H9 (cell line): ENCODE results near the gene RBM18. TPM values are rescaled to one million over a fixed set of nuclear protein-coding genes. Genes with fewer than 3 reads are reported as not detected.
A peak's percentile ranks its signal among the peaks of the same experiment; 100 is the strongest.

Experiments
- DNase-seq: peaks from one replicate; pipeline ENCODE4 v3.0.0-alpha.2; 2017
- H2AFZ ChIP-seq: one replicate; pipeline ENCODE4 v1.6.1; 2013; ENCODE audit warnings: mild to moderate bottlenecking, low read length, control low read depth, moderate library complexity
- H2AK5ac ChIP-seq: 2 replicates; pipeline ENCODE4 v1.6.1; 2013; ENCODE audit warnings: low read length, control low read depth, mixed read lengths; ENCODE audit not compliant: insufficient read length
- H2BK120ac ChIP-seq: one replicate; pipeline ENCODE4 v1.6.1; 2013; ENCODE audit warnings: low read depth, mild to moderate bottlenecking, low read length, control low read depth, inconsistent platforms; ENCODE audit not compliant: poor library complexity, severe bottlenecking
- H2BK12ac ChIP-seq: 2 replicates; pipeline ENCODE4 v1.6.1; 2013; ENCODE audit warnings: low read length, control low read depth, mixed read lengths, low read depth; ENCODE audit not compliant: insufficient read length
- H2BK15ac ChIP-seq: 2 replicates; pipeline ENCODE4 v1.6.1; 2013; ENCODE audit warnings: low read depth, low read length, control low read depth
- H2BK20ac ChIP-seq: one replicate; pipeline ENCODE4 v1.6.1; 2013; ENCODE audit warnings: low read depth, mild to moderate bottlenecking, low read length, control low read depth, inconsistent platforms; ENCODE audit not compliant: poor library complexity, severe bottlenecking
- H2BK5ac ChIP-seq: 2 replicates; pipeline ENCODE4 v1.6.1; 2013; ENCODE audit warnings: low read length, control low read depth, mixed read lengths; ENCODE audit not compliant: insufficient read length
- H3K14ac ChIP-seq: 2 replicates; pipeline ENCODE4 v1.6.1; 2013; ENCODE audit warnings: low read length, control low read depth; ENCODE audit not compliant: insufficient read depth
- H3K18ac ChIP-seq: 2 replicates; pipeline ENCODE4 v1.6.1; 2013; ENCODE audit warnings: low read depth, mild to moderate bottlenecking, mixed read lengths, low read length, control low read depth; ENCODE audit not compliant: insufficient read length
- H3K23ac ChIP-seq: 2 replicates; pipeline ENCODE4 v1.6.1; 2013; ENCODE audit warnings: low read length, control low read depth, mixed read lengths, low read depth; ENCODE audit not compliant: insufficient read length
- H3K23me2 ChIP-seq: 2 replicates; pipeline ENCODE4 v1.6.1; 2013; ENCODE audit warnings: low read depth, mild to moderate bottlenecking, mixed read lengths, low read length, control low read depth; ENCODE audit not compliant: insufficient read length, poor library complexity, severe bottlenecking
- H3K27ac ChIP-seq: 2 replicates; pipeline ENCODE4 v1.5.1; 2013; ENCODE audit warnings: low read length, control low read depth, mixed read lengths, low read depth; ENCODE audit not compliant: insufficient read length
- H3K27me3 ChIP-seq: 2 replicates; pipeline ENCODE4 v1.6.1; 2013; ENCODE audit warnings: low read length, control low read depth, inconsistent platforms; ENCODE audit not compliant: insufficient read depth
- H3K4ac ChIP-seq: 2 replicates; pipeline ENCODE4 v1.6.1; 2013; ENCODE audit warnings: low read depth, mild to moderate bottlenecking, control low read depth, inconsistent platforms, low read length, moderate library complexity
- H3K4me1 ChIP-seq: 2 replicates; pipeline ENCODE4 v1.6.1; 2013; ENCODE audit warnings: low read length, control low read depth, inconsistent platforms; ENCODE audit not compliant: insufficient read depth
- H3K4me2 ChIP-seq: 2 replicates; pipeline ENCODE4 v1.6.1; 2013; ENCODE audit warnings: low read length, control low read depth, mixed read lengths; ENCODE audit not compliant: insufficient read length, insufficient read depth
- H3K56ac ChIP-seq: 2 replicates; pipeline ENCODE4 v1.6.1; 2013; ENCODE audit warnings: low read depth, mild to moderate bottlenecking, mixed read lengths, low read length, control low read depth; ENCODE audit not compliant: insufficient read length
- H3K79me1 ChIP-seq: 2 replicates; pipeline ENCODE4 v1.6.1; 2013; ENCODE audit warnings: low read depth, mild to moderate bottlenecking, moderate library complexity, low read length, control low read depth, inconsistent platforms; ENCODE audit not compliant: insufficient read depth, poor library complexity, severe bottlenecking
- H3K79me2 ChIP-seq: 2 replicates; pipeline ENCODE4 v1.6.1; 2013; ENCODE audit warnings: low read length, control low read depth, inconsistent platforms; ENCODE audit not compliant: insufficient read depth
- H3K9ac ChIP-seq: 2 replicates; pipeline ENCODE4 v1.6.1; 2013; ENCODE audit warnings: low read length, control low read depth, mixed read lengths; ENCODE audit not compliant: insufficient read length; ENCODE audit errors: extremely low read depth
- H3K9me3 ChIP-seq: one replicate; pipeline ENCODE4 v1.6.1; 2013; ENCODE audit warnings: low read depth, low read length, inconsistent platforms; ENCODE audit not compliant: control insufficient read depth
- H3T11ph ChIP-seq: one replicate; pipeline ENCODE4 v1.6.1; 2013; ENCODE audit warnings: mild to moderate bottlenecking, low read length, control low read depth, inconsistent platforms
- H4K20me1 ChIP-seq: one replicate; pipeline ENCODE4 v1.6.1; 2013; ENCODE audit not compliant: control insufficient read depth, insufficient read length, insufficient read depth
- H4K5ac ChIP-seq: 2 replicates; pipeline ENCODE4 v1.6.1; 2013; ENCODE audit warnings: low read depth, mild to moderate bottlenecking, mixed read lengths, low read length, control low read depth; ENCODE audit not compliant: insufficient read length
- H4K8ac ChIP-seq: replicated peaks from 2 replicates; pipeline ENCODE4 v1.6.1; 2013; ENCODE audit warnings: low read length, control low read depth, mixed read lengths, low read depth; ENCODE audit not compliant: insufficient read length
- H4K91ac ChIP-seq: 2 replicates; pipeline ENCODE4 v1.6.1; 2013; ENCODE audit warnings: low read depth, mild to moderate bottlenecking, moderate library complexity, mixed read lengths, low read length, control low read depth; ENCODE audit not compliant: insufficient read length
- H3K27ac Mint-ChIP-seq, 3 experiments: 2 replicates in 2 of 3; 3 replicates in 1 of 3; pipeline ENCODE4 v1.8.0; 2020 to 2021; ENCODE audit warnings: mixed read lengths in 3 of 3, mild to moderate bottlenecking in 1 of 3, moderate library complexity in 1 of 3
- H3K27me3 Mint-ChIP-seq: 2 replicates; pipeline ENCODE4 v1.8.0; 2021; ENCODE audit warnings: low read depth, mild to moderate bottlenecking, moderate library complexity, mixed read lengths
- H3K36me3 Mint-ChIP-seq, 3 experiments: 2 replicates in 2 of 3; 3 replicates in 1 of 3; pipeline ENCODE4 v1.8.0; 2020 to 2021; ENCODE audit warnings: low read depth in 3 of 3, mixed read lengths in 3 of 3; ENCODE audit not compliant: insufficient read depth in 1 of 3
- H3K4me1 Mint-ChIP-seq, 2 experiments: 2 replicates each; pipeline ENCODE4 v1.8.0; 2020; ENCODE audit warnings: mixed read lengths in 2 of 2
- H3K4me3 Mint-ChIP-seq, 2 experiments: 2 replicates in 1 of 2; 3 replicates in 1 of 2; pipeline ENCODE4 v1.8.0; 2020 to 2021; ENCODE audit warnings: mild to moderate bottlenecking in 2 of 2, mixed read lengths in 2 of 2, moderate library complexity in 1 of 2
- H3K9me3 Mint-ChIP-seq, 2 experiments: 2 replicates in 1 of 2; 3 replicates in 1 of 2; pipeline ENCODE4 v1.8.0; 2020; ENCODE audit warnings: mild to moderate bottlenecking in 2 of 2, mixed read lengths in 2 of 2, moderate library complexity in 1 of 2
- CTCF ChIP-seq: fragments of 200-600 bp; sonication (generic); conservative IDR thresholded peaks from 3 replicates; pipeline ENCODE4 v1.8.0; 2021; ENCODE audit warnings: antibody characterized with exemption, mild to moderate bottlenecking
- WGBS: extraction: QIAGEN DNeasy Blood & Tissue Kit; methylation state at CpG from one replicate; pipeline ENCODE4 v1.1.7; 2013; ENCODE audit warnings: missing lambda C conversion rate, low lambda C conversion rate, mixed read lengths; ENCODE audit not compliant: insufficient read length; ENCODE audit errors: extremely low coverage; 5-methylcytosine and 5-hydroxymethylcytosine counted together
- total RNA-seq: library from RNA; stranded (reverse); gene quantifications from 2 replicates; pipeline ENCODE4 v1.2.1, GENCODE V29; 2021

The RBM18 gene
- total RNA-seq, 1 experiment from 2014 or later: 18.9 TPM

GRCh38 chr9:122307061-122307460 is 42.4 kb upstream of the RBM18 start:
- Mint-ChIP-seq H3K27ac (no peak overlapping the region; a peak in 2 of 7 replicates), H3K27me3 (no peaks in the 10 kb centered on the region), H3K4me1 (peaks cover 7 to 8% of the 10 kb centered on the region in 2 experiments; a peak in 3 of 4 replicates), H3K4me3 (no peak overlapping the region), H3K36me3 (peaks cover 0 to 13% (median 10%) of the 10 kb centered on the region in 3 experiments; a peak in 5 of 7 replicates), H3K9me3 (no peaks in the 10 kb centered on the region)
- H3K56ac ChIP-seq: no peak overlapping the region
- no peak overlapping the region for H2BK15ac ChIP-seq
- H2BK120ac ChIP-seq: no peak overlapping the region
- WGBS: no CpG with 5 or more reads among the region's 5 CpGs
- H4K20me1 ChIP-seq: no peaks in the 10 kb centered on the region
- no peak for TF ChIP-seq CTCF
- H3K9me3 ChIP-seq: no peaks in the 10 kb centered on the region
- H3K18ac ChIP-seq: no peak overlapping the region
- no peak overlapping the region for H3K23ac ChIP-seq
- no peak overlapping the region for H4K5ac ChIP-seq
- no peak overlapping the region for H3K14ac ChIP-seq
- no peak overlapping the region for H2AK5ac ChIP-seq
- no peak overlapping the region for H3T11ph ChIP-seq
- no peak overlapping the region for H3K27ac ChIP-seq
- no peaks in the 10 kb centered on the region for H3K23me2 ChIP-seq
- H3K79me2 ChIP-seq: no peaks in the 10 kb centered on the region
- H3K4me1 ChIP-seq: no peaks in the 10 kb centered on the region
- H4K91ac ChIP-seq: no peak overlapping the region
- no peak overlapping the region for H2BK20ac ChIP-seq
- no peak overlapping the region for H4K8ac ChIP-seq
- no peak overlapping the region for H3K9ac ChIP-seq
- DNase-seq: peak; percentile 34
- H2BK5ac ChIP-seq: no peak overlapping the region
- no peaks in the 10 kb centered on the region for H3K27me3 ChIP-seq
- H2AFZ ChIP-seq: no peak overlapping the region
- no peak overlapping the region for H3K4me2 ChIP-seq
- H3K4ac ChIP-seq: no peak overlapping the region
- no peaks in the 10 kb centered on the region for H3K79me1 ChIP-seq
- H2BK12ac ChIP-seq: no peak overlapping the region
